ENCODE measurements around the gene RASGRF1.
"Not testable (repeated sequence)": the region's sequence is repeated elsewhere in the genome, so short reads cannot be mapped to it uniquely, and the experiment has no call there.

RASGRF1 gene

DNA sequence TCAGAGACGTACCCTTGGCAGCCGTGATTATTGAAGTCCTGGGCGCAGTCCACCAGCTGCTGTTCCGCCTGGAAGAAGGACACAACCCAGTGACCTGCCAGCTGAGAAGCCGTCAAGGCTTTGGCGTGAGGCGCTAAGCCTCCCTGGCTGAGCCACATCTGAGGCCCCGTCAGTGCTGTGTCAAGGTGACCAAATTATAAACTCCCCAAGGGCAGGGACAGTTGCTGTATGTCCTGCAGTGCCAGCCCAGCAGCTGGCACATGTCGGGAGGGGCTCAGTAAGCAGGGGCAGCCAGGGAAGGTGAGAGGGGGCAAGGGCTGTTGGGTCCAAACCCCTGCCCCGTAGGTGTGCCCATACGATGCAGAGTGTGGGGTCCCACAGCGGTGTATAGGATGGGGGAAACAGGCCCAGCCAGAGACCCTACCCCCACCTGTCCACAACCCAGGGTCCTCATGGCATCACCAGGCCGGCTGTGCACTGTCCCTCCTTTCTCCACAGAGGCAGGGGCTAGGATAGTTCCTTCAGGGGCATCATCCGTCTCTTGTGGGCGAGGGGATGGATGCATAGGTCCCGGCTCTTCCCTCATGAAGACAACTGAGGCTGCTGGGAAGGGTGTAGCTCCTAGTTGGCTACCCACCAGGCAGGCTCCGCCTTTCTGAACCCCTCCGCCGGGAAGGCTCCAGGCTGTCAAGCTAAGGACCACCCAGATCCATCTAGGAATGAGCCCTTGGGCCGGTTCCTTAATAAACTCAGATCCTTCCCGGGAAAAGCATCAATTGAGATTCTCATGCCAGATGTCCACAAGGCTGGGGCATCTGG is 158.9 kb downstream of the RASGRF1 start:
- TF ChIP-seq, protein P1, sequence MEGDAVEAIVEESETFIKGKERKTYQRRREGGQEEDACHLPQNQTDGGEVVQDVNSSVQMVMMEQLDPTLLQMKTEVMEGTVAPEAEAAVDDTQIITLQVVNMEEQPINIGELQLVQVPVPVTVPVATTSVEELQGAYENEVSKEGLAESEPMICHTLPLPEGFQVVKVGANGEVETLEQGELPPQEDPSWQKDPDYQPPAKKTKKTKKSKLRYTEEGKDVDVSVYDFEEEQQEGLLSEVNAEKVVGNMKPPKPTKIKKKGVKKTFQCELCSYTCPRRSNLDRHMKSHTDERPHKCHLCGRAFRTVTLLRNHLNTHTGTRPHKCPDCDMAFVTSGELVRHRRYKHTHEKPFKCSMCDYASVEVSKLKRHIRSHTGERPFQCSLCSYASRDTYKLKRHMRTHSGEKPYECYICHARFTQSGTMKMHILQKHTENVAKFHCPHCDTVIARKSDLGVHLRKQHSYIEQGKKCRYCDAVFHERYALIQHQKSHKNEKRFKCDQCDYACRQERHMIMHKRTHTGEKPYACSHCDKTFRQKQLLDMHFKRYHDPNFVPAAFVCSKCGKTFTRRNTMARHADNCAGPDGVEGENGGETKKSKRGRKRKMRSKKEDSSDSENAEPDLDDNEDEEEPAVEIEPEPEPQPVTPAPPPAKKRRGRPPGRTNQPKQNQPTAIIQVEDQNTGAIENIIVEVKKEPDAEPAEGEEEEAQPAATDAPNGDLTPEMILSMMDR (IDR thresholded peaks at IDR 0.05; ENCODE audit: low read depth, low read length), result no peak
- H3K4me3 ChIP-seq (ENCODE audit: low read depth, low read length), result no peak overlapping the region

DNA sequence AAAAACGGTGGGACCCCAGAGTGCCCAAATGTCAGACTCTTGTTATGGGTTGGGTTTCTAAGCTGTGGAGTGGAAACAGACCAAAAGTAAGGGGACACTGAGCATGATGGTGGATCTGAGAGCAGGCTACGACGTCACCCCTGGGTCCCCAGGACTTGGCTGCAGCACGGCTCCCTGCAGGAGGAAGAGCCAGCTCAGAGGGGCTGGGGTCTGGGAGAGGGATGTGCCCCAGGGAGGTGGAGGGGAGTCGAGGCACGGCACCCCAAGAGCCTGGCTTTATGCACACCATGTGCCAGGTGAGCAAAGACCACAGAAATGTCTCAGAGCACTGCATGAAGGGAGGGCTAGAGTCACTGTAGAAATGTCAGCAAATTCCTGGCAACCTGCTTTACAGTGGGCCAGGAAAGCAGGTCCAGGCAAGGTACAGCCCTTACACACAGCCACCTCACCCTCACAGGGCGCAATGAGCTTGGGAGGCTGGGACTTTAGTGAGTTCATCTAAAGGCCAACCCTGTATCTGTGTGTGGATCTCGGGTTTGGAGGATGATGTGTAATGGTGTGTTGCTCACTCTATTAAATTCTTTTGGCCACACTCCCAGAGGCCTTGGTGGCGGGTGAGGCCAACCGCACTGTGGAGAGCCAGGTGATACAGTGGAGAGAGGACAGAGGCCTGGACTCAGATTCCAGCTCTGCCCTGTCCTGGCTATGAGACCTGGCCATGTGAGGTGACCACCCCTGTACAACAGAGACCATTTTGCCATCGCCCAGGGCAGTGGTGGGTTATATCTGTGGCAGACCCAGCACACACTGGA is 159.8 kb downstream of the RASGRF1 start:
- H3K4me3 ChIP-seq (ENCODE audit: low read depth, low read length), result no peak overlapping the region
- TF ChIP-seq, protein P1 (IDR thresholded peaks at IDR 0.05; ENCODE audit: low read depth, low read length), result no peak

DNA sequence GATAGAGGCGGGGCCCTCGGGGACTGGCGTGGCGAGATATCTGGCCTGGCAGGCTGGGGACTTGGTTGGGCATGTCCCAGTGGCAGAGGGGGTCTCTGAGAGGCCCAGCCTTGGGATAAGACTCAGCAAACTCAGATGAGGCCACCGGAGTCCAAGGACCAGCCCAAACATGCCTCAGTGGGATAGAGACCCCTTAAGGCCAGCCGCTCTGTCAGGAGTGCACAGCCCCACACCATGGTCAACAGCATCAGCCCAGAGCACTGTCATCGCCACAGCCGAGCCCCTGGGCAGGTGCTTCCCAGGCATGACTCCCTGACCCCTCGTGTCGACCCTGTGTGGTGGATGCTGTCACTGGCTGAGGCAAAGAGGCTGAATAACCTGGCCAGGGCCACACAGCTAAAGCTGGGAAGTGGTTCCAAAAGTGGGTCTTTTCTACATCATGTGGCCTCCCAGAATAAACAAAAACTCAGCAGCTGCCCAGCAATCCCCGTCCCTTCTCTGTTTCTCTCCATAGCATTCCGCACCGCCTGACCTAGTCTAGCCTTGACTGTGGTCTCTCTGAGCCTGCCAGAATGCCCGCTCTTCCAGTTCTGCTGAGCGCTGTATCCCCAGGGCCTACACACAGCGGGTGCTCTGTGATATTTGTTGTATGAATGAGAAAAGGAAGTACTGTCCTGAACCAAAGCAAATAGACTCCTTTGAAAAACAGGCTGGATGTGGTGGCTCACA is 160.9 kb downstream of the RASGRF1 start:
- no peak overlapping the region for H3K4me3 ChIP-seq (ENCODE audit: low read depth, low read length)
- TF ChIP-seq, protein P1 (IDR thresholded peaks at IDR 0.05; ENCODE audit: low read depth, low read length), result no peak

DNA sequence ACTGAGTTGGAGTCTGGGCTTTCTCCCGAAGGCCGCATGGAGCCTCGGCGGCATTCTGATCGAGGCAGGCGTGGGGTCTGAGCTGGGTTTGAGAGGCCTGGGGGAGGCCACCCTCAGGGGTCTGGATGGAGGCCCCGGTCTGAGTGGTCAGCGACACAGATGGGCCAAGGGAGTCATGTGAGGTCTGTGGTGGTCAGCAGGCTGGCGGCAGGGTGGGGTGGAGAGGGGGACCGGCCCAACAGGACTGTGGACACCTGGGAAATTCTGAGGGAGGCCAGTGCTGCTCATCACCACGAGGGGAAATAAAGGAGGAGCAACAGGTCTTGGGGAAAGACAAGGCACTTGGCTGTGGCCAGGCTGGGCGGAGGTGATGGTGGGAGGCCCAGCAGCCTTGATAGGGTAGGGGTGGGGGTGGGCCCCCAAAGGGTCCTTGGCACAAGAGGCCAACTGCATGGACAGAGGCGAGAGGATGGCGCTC is 161.9 kb downstream of the RASGRF1 start:
- no peak overlapping the region for H3K4me3 ChIP-seq (ENCODE audit: low read depth, low read length)
- TF ChIP-seq, protein P1 (IDR thresholded peaks at IDR 0.05; ENCODE audit: low read depth, low read length), result no peak

DNA sequence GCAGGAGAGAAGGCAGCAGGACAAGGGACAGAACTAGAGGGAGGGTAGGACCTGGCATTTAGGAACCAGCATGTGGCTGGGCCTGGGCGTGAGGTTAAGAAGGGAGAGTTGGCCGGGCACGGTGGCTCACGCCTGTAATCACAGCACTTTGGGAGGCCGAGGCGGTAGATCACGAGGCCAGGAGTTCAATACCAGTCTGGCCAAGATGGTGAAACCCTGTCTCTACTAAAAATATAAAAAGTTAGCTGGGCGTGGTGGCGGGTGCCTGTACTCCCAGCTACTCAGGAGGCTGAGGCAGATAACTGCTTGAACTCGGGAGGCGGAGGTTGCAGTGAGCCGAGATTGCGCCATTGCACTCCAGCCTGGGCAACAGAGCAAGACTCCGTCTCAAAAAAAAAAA is 162.4 kb downstream of the RASGRF1 start:
- H3K4me3 ChIP-seq (ENCODE audit: low read depth, low read length), result not testable (repeated sequence)

DNA sequence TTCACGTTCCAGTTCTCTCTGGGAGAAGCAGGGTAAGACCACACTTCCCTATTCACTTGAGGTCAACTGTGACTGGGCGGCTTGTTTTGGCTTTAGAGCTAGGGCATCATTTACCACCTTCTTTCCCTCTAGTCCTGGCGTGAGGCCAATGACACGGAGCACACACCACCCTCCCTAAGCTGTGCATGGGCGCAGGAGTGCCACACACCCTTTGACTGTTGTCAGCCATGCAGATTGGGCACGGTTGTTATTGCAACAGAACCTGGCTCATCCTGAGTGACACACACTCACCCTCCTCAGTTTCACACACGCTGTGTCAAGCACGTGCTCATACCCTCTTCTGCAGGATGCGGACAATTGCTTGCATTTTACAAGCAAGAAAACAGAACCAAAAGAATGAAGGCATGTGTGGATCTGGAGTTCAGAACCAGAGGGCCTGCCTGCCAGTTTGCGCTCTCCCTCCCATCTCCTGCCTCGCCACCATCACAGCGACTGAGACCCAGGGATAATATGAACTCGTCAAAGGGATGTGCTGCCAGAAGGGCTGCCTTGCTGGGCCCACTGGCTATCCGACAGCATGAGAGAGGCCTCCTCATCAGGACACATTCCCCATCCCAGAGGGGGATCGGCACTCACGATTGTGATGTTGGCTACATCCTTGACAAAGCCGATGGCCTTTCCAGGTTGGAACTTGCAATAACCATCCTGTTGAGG is 163.3 kb downstream of the RASGRF1 start:
- no peak overlapping the region for H3K4me3 ChIP-seq (ENCODE audit: low read depth, low read length)
- TF ChIP-seq, protein P1 (IDR thresholded peaks at IDR 0.05; ENCODE audit: low read depth, low read length), result no peak

Measured in WI38 (cell line).